Erythroblast (primary cell): Measurements from ENCODE around the gene TRPM3.

Experiments used
- GATA1 ChIP-seq: IDR thresholded peaks from 2 replicates; pipeline ENCODE4 v1.6.1; 2011; ENCODE audit warnings: low read depth, mild to moderate bottlenecking, control low read depth, low read length, moderate library complexity
- POLR2A ChIP-seq: IDR thresholded peaks from 2 replicates; pipeline ENCODE4 v1.6.1; 2011; ENCODE audit warnings: mild to moderate bottlenecking, low read length

GRCh38 chr9:70625078-70625477 is 496.3 kb downstream of the TRPM3 start:
- TF ChIP-seq POLR2A (no peak), GATA1 (no peak)
